Lower leg skin (tissue), 3 donors: ENCODE data around the gene LMAN2.

Experiments used
- POLR2A ChIP-seq, 2 donors: fragments of 450-650 bp; IDR thresholded peaks; one replicate each; pipeline ENCODE4 v1.6.1; 2016 to 2017; ENCODE audit warnings: antibody characterized with exemption in 2 of 2, mild to moderate bottlenecking in 1 of 2, moderate library complexity in 1 of 2
- TF ChIP-seq, protein P1 (sequence below), 3 donors: fragments of 450-650 bp; IDR thresholded peaks; one replicate each; pipeline ENCODE4 v1.5.1; 2016; ENCODE audit warnings: antibody characterized with exemption in 3 of 3, mild to moderate bottlenecking in 3 of 3, moderate library complexity in 2 of 3

DNA sequence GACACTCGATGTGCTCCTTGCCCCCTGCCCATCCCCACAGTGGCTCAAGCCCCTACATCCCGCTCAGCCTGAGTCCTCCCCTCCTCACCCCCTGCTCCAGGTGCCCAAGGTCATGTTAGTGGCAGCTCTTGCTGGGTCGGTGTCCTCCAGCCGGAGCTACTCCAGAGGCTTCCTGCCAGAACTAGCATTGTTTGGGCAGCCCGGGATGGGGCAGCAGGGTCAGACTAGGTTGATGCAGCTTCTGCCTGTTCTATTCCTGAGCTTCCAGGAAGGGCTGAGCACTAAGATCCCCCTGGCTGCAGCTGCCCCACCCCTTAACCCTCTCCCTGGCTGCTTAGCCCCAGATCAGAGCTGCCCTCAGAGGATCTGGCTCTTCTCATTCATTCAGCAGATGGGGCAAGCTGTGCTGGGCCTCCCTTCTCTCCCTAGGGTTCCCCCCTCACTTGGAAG, 6.9 kb upstream of the LMAN2 start:
- TF ChIP-seq, protein P1, sequence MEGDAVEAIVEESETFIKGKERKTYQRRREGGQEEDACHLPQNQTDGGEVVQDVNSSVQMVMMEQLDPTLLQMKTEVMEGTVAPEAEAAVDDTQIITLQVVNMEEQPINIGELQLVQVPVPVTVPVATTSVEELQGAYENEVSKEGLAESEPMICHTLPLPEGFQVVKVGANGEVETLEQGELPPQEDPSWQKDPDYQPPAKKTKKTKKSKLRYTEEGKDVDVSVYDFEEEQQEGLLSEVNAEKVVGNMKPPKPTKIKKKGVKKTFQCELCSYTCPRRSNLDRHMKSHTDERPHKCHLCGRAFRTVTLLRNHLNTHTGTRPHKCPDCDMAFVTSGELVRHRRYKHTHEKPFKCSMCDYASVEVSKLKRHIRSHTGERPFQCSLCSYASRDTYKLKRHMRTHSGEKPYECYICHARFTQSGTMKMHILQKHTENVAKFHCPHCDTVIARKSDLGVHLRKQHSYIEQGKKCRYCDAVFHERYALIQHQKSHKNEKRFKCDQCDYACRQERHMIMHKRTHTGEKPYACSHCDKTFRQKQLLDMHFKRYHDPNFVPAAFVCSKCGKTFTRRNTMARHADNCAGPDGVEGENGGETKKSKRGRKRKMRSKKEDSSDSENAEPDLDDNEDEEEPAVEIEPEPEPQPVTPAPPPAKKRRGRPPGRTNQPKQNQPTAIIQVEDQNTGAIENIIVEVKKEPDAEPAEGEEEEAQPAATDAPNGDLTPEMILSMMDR (IDR thresholded peaks at IDR 0.05) = no peak
- no peak for TF ChIP-seq POLR2A (IDR thresholded peaks at IDR 0.05)
